NCI-H2171 (cell line): Measurements from ENCODE around the gene ARHGAP24.
"Not testable (repeated sequence)": the region's sequence is repeated elsewhere in the genome, so short reads cannot be mapped to it uniquely, and the experiment has no call there.

Experiments
- DNase-seq: peaks from one replicate; lab custom pipeline; 2025; lab: John Stamatoyannopoulos, UW

ARHGAP24 gene

GRCh38 chr4:85656759-85657505 is 182.0 kb downstream of the ARHGAP24 start:
- no peak for DNase-seq

GRCh38 chr4:85658766-85659439 is 184.0 kb downstream of the ARHGAP24 start:
- no peak for DNase-seq

GRCh38 chr4:85659610-85660218 is 184.8 kb downstream of the ARHGAP24 start:
- DNase-seq: no peak

- not testable (repeated sequence) for DNase-seq
Observed at GRCh38 chr4:85666625-85667024, 191.7 kb downstream of the ARHGAP24 start.

- DNase-seq: no peak
Observed at GRCh38 chr4:85669204-85669603, 194.3 kb downstream of the ARHGAP24 start.

GRCh38 chr4:85669992-85670548 is 195.1 kb downstream of the ARHGAP24 start:
- DNase-seq: no peak

- no peak for DNase-seq
Observed at GRCh38 chr4:85671120-85671519, 196.2 kb downstream of the ARHGAP24 start.

- DNase-seq: no peak
Observed at GRCh38 chr4:85672116-85672515, 197.2 kb downstream of the ARHGAP24 start.

GRCh38 chr4:85672959-85673358 is 198.0 kb downstream of the ARHGAP24 start:
- no peak for DNase-seq

GRCh38 chr4:85673540-85673939 is 198.6 kb downstream of the ARHGAP24 start:
- DNase-seq: no peak

- no peak for DNase-seq
Observed at GRCh38 chr4:85675076-85676049, 200.4 kb downstream of the ARHGAP24 start.

- DNase-seq: peak; percentile 3
Observed at GRCh38 chr4:85676050-85676425, 201.1 kb downstream of the ARHGAP24 start.

- no peak for DNase-seq
Observed at GRCh38 chr4:85676850-85677590, 202.1 kb downstream of the ARHGAP24 start.

GRCh38 chr4:85681221-85681657 is 206.3 kb downstream of the ARHGAP24 start:
- no peak for DNase-seq

GRCh38 chr4:85681921-85682320 is 207.0 kb downstream of the ARHGAP24 start:
- DNase-seq: no peak

- DNase-seq: no peak
Observed at GRCh38 chr4:85682391-85682790, 207.4 kb downstream of the ARHGAP24 start.

GRCh38 chr4:85684676-85685075 is 209.7 kb downstream of the ARHGAP24 start:
- DNase-seq: no peak

GRCh38 chr4:85686398-85686797 is 211.4 kb downstream of the ARHGAP24 start:
- DNase-seq: no peak

- no peak for DNase-seq
Observed at GRCh38 chr4:85688055-85688740, 213.2 kb downstream of the ARHGAP24 start.

- DNase-seq: no peak
Observed at GRCh38 chr4:85696661-85697060, 221.7 kb downstream of the ARHGAP24 start.
